Germinal center (tissue), 1 donor: ENCODE results near the gene WDR45B.
"Not testable (repeated sequence)": the region's sequence is repeated elsewhere in the genome, so short reads cannot be mapped to it uniquely, and the experiment has no call there.

ENCODE experiments used
- DNase-seq: peaks from one replicate; pipeline ENCODE4 v3.0.0; 2012; ENCODE audit warnings: mixed read lengths, low spot score

Gene WDR45B

DNA sequence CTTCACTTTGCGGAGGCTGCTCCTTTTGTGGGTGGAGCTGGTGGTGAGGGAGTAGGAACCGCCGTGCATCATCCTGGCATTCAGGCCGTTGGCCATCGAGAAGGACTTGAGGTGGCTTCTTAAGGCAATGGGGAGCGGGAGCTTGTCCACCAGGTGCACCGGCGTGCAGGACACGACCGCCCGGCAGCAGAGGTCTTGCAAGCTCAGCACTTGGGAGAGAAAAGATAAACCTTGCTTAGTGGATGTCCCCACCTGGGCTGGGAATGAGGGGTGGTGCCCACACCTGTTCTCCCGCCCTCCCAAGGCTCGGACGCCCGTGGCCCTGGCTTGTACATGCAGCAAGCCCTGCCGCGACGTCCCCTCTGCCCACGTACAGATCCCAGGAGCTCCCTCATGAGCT is 9.7 kb upstream of the WDR45B start:
- no peak for DNase-seq

DNA sequence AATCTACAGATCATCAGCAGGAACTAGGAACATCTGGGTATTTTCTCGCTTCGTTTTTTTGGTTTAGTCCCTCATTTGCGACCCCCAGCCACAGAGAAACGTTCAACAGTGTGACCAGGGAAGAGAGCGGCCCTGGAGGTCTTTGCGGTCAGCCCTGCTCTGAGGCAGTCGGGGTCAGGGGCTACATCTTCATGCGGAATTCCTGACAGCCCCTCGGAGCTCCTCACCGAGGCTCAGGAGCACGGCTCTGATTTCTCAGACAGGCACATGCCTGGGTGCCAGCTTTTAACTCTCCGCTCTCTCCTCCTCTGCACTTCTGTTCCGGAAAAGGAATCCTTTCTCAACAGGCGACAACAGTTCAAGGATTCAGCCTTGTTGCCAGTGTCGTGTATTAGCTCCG is 8.0 kb upstream of the WDR45B start:
- DNase-seq = no peak

DNA sequence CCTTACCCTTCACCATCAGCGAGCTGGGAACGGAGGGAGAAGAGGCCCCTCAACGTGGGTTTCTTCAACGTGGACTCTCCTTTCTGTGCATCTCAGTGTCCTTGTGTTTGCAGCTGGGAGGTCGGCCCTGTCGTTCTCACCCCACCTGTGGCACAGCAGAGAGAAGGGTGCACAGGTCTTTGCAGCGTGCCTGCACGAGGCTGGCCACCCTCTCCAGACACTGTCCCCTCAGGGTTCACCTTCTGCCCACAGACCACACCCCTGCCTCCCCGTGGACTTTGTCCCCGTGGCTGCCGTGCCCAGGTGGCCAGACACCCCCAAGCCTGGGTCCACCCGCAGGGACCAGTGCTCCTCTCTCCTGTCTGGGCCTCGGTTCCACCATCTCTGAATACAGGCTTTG is 7.3 kb upstream of the WDR45B start:
- DNase-seq = no peak

DNA sequence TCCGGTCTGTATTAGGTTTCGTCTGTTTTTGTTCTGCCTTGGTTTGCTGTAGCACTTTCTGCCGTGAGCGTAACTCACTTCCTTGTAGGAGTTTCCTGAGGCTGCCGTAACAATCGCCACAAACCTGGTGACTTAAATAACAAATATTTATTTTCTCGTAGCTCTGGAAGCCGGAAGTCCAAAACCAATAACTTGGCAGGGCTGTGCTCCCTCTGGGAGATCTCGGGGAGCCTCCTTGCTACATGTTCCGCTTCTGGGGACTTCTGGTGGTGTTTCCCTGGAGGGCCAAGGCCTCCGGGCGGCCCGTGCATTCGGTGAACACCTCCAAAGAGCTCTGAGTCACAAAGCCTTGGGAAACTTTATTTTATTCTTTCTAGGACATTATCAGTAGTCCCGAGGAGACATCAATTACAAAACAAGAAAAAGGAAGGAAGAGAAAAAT is 6.8 kb upstream of the WDR45B start:
- DNase-seq = no peak

DNA sequence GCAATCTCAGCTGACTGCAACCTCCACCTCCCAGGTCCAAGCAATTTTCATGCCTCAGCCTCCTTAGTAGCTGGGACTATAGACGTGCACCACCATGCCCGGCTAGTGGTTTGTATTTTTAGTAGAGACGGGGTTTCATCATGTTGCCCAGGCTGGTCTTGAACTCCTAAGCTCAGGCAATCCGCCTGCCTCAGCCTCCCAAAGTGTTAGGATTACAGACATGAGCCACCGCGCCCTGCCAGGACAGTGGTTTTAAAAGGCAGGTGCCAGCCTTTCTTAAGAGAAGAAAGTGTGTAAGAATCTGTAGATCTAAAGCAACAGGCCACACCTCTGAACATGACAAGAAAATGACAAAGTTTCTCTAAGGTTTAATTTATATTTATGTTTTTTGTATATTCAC is 6.4 kb upstream of the WDR45B start:
- not testable (repeated sequence) for DNase-seq

DNA sequence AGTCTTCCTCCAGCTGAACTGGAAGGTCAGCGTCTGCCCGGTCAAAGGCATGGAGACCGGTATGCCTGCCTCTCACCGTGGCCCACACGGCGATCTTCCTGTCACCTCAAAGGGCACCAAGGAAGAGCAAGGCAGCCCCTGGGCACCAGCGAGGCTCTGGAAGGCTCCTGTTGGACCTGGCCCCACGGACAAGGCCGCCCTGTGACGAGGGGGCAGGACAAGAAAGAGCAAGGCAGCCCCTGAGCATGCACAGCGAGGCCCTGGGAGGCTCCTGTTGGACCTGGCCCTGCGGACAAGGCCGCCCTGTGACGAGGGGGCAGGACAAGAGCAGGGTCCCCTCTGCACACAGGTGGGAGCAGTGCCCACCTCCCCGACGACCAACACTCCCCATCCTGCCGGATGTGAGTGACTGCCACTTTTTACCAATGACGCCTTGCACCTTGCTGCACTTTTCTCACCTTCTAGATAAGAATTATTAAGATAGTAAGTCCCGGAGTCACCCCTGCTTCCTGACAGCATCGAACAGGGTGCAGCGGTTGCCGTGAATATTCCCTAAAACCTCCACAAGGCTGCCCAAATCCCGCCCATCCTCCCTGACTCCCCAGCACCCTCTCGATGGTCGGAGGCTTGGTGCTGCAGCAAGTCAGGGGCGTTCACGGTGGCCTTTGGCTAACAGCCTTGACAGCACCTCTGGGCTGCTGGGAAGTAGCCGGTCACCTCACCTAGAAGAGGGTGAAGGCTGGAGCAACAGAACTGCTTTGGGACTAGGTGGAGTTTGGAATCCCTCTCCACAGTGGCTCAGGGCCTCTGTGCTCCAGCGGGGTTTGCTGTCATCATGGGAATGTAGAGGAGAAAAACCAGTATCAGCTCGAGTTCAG is 5.6 kb upstream of the WDR45B start:
- no peak for DNase-seq

DNA sequence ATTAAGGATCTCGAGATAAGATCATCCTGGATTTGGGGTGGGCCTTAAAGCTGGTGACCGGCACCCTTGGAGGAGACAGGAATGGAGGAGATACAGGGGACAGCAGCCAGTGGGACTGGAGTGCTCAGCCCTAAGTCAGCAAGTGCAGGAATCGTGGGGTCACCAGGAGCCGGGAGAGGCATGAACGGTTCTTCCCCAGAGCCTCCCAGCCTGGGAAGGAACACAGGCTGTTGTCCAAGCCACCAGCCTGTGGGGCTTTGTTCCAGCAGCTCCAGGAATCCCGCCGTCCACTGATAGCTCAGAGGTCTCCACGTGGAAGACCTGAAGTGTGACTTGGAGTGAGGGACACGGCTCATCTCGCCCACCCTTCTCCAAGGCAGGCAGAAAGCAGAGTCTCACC is 2.5 kb upstream of the WDR45B start:
- DNase-seq = no peak

DNA sequence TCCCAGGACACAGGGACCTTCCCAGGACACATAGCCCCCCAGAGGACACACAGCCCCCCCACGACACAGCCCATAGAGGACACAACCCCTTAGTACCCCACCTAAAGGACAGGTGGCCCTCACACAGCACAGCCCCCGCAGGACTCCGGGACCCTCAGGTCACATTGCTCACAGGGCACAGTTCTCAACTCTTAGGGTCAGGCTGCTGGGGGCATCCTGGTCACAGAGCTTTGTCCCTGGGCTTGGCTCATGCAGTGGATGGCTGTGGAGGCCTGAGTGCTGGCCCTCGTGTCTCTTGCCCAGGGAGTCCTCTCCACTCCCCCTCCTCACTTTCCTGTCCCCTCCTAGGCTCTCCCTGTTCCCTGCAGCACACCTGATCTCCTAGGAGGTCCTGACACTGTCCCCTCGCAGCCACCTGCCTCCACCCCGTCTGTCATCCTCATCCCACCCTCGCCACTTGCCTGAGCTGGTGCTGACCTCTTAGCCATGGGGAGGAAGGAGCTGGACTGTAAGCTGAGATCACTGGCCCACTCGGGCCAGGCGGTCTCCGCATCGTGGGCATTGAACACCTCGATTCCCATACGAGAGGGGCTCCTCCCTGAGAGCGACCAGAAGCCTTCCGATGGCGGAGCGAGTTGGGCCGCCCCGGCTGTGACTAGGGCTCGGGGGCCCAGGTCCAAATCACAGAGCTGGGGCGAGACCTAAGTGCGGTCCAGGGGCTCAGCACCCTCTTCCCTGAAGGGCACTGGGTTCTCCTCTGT is 1.4 kb upstream of the WDR45B start:
- DNase-seq = no peak

DNA sequence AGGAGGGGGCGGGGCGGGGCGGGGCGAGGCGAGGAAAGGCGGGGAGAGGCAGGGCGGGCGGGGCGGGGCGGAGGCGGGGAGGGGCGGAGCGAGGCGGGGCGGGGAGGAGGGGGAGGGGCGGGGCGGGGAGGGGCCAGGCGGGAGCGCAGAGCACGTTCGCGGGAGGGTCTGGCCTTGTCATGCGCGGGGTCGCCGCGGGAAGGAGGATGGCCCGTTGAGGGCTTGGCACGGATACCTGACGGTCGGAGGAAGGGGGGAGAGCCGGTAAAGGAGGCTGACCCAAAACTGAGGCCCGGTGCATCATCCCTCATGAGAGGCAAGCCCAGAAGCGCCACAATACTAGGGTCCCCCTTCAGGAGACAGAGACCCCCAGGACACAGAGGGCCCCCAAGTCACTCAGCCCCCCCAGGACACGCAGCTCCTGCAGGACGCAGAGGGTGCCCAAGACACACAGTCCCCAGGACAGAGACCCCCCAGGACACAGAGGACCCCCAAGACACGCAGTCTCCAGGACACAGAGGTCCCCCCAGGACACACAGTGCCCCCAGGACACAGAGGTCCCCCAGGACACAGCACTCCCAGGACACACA is 593 bp upstream of the WDR45B start:
- peak; percentile 72 for DNase-seq

DNA sequence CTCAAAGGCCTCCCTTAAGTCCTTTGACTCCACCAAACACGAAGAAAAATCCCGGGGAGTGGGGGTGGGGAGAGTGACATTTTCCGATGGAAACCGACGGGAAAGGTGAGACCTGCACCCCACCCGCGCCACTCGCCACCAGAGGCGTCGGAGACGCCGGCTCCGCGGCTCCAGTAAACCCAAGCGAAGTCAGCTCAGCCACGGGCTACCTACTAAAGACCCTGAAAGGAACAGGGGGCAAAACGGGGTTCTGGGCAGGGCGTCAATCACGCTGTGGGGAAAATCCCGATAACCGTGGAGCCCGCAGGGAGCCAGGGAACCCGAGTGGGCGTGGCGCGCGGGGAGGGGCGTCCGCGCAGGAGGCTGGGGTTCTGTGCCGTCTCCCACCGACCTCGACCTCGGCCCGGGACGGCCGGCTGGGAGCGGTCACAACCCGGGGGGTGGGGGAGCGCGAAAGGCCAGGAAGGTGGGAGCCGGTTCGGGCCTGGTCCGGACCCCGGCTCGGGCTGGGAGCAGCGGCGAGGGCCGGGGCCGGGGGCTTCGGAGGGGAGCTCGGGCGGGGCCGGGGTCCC is 565 bp downstream of the WDR45B start:
- peak; percentile 56 for DNase-seq

DNA sequence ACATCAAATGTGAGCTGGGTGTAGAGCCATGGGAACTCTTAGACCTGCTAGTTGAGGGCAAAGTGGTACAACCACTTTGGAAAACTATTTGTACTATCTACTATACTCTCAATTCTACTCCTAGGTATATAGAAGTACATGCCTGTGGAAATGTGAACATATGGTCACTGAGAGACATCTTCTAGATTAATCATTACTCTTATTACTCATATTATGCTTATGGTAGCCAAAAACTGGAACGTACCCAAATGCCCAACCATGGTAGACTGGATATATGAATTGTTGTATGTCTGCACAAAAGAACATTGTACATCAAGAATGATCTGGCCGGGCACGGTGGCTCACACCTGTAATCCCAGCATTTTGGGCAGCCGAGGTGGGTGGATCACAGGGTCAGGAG is 2.7 kb downstream of the WDR45B start:
- no peak for DNase-seq

DNA sequence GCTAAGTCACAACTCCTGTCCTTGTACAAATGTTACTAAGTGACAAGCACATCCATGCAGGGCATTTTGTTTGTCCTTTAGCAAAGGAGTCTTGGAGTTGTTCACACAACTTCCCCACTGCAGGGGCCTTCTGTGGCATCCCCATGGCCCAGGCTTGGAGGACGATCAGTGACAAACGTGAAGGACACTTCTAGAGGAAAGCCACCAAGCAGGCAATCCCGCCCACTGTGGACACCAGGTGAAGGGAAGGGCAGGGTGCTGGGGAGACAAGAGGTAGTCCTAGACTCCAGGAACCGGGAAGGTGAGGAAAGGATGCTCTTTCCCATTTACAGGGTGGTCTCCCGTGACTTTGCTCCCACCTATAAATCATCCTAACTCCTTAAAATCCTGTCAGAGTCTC is 4.1 kb downstream of the WDR45B start:
- DNase-seq = no peak

DNA sequence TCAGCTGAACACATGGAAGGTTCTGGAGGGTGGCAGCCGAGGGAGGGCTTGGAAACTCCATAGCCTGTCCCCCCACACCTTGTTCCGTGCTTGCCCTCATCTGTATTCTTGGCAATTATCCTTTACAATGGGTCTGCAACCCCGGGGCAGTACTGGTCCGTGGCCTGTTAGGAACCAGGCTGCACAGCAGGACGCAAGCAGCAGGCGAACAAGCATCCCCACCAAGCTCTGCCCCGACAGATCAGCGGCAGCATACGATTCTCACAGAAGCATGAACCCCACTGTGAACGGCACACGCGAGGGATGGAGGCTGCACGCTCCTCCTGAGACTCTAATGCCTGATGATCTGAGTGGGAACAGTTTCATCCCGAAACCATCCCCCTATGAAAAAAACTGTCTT is 6.2 kb downstream of the WDR45B start:
- DNase-seq = no peak

DNA sequence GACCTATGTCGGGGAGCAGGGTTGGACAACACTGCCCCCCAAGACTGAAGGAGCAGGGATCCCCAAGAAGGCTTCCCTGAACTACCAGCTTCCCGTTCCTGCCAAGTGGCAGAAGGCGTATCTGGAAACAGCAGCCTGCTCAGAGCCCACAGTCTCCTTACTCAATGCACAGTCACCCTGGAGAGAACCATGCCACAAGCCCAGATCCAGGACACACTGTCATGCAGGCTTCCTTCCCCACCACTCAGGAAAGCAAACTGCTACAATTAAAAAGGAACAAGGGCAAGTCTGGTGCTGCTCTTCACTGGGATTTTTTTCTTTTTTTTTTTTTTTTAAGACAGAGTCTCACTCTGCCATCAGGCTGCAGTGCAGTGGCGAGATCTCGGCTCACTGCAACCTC is 8.2 kb downstream of the WDR45B start:
- no peak for DNase-seq

DNA sequence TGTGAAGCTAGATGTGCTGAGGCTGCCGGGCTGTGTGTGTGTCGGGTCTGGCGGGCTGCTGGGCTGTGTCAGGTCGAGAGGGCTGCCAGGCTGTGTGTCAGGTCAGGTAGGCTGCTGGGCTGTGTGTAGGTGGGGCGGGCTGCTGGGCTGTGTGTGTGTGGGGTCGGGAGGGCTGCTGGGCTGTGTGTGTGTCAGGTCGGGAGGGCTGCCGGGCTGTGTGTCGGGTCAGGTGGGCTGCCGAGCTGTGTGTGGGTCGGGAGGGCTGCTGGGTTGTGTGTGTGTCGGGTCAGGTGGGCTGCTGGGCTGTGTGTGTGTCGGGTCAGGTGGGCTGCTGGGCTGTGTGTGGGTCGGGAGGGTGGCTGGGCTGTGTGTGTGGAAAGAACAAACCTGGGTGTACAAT is 8.6 kb downstream of the WDR45B start:
- DNase-seq = no peak

DNA sequence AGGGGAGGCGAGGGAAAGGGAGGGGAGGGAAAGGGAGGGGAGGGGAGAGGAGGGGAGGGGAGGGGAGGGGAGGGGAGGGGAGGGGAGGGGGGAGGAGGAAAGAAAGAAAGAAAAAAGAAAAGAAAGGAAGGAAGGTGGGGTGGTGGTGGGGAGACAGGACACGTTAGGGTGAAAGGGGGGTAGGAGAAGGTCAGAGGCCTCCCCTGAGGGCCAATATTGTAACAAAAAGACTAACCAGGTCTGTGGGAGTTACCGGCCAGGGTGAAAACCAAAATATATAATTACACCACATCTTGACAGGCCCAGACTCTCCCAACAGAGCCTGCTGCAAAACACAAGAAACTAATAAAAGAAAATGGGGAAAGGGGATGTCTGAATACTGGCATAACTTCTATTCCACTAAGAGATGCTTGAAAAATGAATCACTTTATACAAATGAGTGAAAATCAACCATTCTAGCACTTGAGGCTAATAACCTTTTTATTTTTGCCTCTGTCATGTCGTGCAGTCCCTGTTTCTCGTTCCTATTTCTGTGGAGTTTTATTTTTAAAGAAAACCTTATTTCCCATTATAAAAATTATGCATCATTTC is 10.0 kb downstream of the WDR45B start:
- no peak for DNase-seq

DNA sequence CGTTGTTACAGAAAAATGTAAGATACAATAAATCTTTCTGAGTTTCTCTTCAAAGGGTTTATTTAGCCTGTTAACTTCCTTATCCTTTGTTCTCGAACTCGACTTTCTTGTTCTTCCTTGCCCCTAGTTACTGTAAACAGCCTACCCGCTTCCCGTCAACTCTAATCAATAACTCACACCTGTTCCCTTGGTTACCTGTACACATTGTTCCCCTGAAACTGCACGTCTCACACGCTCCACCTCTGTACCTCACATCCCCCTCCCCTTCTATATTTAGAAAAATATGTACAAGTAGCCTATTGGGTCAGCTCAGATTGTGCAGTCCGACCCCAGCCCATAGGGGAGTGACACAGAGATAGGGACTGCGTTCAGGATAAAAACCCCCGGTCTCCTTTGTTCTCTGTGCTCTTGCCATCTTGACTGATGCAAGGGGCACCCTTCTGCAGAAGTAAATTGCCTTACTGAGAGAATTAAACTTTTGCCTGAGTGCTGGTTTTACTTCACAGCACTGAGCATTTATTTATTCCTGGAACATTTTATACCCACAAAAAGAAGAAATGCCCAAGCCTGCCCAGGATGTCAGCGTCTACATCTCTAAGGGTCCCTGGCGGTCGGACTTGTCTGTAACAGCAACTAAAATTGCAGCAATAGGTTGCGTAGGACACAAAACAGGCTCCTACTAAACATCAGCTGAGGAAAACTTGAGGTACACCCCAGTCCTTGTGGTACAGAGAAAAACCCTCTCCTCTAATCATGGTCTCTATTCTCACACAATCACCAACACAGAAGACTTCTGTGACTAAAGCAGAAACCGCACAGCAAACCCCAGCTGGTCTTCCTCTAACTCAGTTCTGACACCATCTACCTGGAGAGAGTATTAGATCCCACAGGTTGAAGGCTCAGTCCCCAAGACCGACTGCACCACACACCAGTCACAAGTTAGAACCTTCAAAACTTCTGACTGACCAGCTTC is 11.3 kb downstream of the WDR45B start:
- DNase-seq = no peak

DNA sequence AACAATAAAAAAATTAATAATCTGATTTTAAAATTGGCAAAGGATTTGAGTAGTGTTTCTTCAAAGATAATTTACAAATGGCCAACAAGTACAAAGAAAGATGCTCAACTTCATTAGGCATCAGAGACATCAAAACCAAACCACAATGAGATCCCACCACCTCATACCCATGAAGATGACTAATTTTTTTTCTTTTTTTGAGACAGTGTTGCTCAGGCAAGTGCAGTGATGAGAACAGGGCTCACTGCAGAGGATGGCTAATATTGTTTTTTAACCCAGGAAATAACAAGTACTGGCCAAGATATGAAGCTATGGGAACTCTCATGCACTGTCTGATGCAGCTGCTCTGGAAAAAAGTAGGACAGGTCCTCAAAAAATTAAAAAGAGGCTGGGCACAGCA is 14.9 kb downstream of the WDR45B start:
- no peak for DNase-seq

DNA sequence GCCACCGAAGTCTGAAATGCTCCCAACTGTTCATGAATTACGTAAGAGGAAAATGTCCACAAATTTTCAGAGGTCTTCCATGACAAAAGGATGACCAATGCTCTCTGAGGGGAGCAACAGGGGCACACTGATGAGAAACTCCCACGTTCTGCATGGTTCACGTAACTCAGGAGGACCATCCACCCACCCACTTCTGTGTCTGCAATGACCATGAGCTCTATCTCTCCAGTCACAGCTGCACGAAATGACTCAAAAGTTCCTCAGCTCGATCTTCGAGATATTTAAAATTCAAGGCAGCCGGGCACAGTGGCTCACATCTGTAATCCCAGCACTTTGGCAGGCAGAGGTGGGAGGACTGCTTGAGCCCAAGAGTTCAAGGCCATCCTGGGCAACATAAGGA is 15.8 kb downstream of the WDR45B start:
- DNase-seq = no peak

DNA sequence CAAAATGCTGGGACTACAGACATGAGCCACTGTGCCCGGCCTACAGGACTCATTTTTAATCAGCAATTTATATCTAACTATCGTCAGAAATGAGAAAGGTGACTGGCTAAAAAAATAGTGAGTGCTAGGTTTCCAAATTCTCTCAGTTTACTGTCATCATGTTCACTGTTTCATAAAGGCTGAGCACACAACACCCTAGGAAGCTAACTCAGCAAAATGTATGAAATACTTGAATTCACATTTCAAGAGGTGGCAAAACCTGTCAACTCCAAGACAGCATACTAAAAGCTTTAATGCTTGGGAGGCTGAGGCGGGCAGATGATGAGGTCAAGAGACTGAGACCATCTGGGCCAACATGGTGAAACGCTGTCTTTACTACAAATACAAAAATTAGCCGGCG is 16.7 kb downstream of the WDR45B start:
- no peak for DNase-seq

DNA sequence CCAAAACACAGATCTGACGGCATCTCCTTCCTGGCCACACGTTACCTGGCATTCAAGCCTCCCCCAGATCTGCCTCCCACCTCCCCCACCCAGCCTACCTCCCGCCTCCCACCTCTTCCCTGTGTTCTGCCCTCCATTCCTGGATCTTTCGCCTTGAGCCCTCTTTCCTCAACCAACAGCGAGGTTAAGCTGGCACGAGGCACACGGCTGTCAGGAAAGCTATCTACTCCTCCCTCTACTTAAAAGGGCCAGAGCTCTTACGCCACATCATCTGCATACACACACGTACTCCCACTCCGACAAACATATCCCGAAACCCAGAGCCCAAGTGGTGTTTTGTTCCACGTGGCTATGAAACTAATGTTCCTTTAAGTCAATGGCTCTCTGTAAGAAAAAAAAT is 18.0 kb downstream of the WDR45B start:
- DNase-seq = no peak
